CD4-positive, alpha-beta T cell treated with Interleukin-2 at 100 ng/mL for 4 hours (primary cell): ENCODE data around the gene KRTAP4-5.
"Not testable (repeated sequence)": the region's sequence is repeated elsewhere in the genome, so short reads cannot be mapped to it uniquely, and the experiment has no call there.

Source experiments
- DNase-seq: peaks from one replicate; pipeline ENCODE4 v3.0.0-alpha.2; 2020; ENCODE audit warnings: low spot score

Gene KRTAP4-5

GRCh38 chr17:41149652-41149985, at the start of gene KRTAP4-5:
Gene KRTAP4-5, minus strand, starts transcription at chr17:41149825. Its CDS starts 58 bp downstream, at chr17:41149767.
- DNase-seq, result no peak

DNA sequence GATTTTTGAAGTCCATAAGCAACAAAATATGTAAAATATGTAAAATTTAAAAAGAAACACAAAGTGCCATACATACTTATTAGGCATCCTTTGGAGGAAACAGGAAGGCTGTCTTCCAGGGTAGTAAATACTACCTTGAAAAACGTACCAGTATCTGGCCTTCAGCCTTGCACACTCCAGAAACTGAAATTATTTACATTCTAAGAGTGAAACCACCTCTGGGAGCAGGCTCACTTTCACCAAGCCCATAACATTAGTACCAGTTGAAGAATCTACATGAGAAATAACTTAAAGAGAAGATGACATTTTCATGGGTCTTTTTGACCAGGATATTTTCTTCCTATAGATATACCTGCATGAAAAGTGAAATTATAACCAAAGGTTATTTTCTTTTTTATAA, 46.4 kb upstream of the KRTAP4-5 start:
- DNase-seq, result no peak

DNA sequence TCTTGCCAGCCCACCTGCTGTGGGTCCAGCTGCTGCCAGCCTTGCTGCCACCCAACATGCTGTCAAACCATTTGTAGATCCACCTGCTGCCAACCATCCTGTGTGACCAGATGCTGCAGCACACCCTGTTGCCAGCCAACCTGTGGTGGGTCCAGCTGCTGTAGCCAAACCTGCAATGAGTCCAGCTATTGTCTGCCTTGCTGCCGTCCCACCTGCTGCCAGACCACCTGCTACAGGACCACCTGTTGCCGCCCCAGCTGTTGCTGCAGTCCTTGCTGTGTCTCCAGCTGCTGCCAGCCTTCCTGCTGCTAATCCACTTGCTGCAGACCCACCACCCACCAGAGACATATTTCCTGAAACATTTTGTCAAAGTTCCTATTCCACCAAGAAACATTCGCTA, 40.7 kb upstream of the KRTAP4-5 start:
- DNase-seq, result no peak

GRCh38 chr17:41189837-41190318, 40.3 kb upstream of the KRTAP4-5 start, which contains the start of gene KRTAP9-1:
Gene KRTAP9-1, plus strand, starts transcription at chr17:41189887. Its CDS starts 0 bp downstream, at chr17:41189887.
- DNase-seq, result not testable (repeated sequence)

DNA sequence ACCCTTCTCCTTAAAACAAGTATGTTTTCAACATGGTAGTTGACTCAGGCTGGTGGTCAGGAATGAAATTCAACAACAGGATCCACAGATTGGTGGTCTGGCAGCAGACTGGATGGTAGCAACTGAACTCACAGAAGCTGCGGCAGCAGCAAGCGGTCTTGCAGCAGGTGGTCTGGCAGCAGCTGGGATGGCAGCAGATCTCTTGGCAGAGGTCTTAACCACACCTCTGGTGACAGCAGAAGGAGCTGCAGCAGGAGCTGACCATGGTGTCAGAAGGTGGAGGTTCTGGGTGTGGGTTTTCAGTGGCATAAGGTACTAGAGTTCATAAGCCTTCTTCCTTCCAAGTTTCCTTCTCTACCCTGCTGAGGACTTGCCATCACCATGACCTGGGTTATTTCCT, 37.2 kb upstream of the KRTAP4-5 start:
- DNase-seq, result no peak

GRCh38 chr17:41185001-41185400, 35.4 kb upstream of the KRTAP4-5 start:
- DNase-seq, result no peak

- no peak for DNase-seq
Measured at GRCh38 chr17:41184480-41184961, 34.9 kb upstream of the KRTAP4-5 start, which contains the start of gene KRTAP4-1. Gene KRTAP4-1, minus strand, starts transcription at chr17:41184911. Its CDS starts 57 bp downstream, at chr17:41184854.

GRCh38 chr17:41178843-41179616, 29.4 kb upstream of the KRTAP4-5 start:
- DNase-seq, result no peak

DNA sequence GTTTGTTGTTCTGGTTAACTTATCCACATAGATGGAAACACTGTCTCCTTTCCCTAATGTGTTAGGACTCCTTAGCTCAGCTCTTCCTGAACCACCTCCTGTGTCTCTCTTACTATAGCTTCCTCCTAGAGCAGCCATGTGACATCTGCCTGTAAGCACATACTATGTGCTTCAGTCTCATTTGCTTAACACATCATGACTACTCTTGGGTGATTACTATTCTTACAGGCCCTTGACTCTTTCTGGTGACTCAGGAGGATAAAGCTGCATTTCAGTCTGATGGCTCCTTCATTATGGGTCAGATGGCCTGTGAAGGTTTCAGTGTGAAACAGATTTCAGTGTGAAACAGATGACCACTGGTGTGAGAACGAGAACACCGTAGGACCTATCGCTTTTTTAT, 28.7 kb upstream of the KRTAP4-5 start:
- DNase-seq, result no peak

GRCh38 chr17:41177727-41178271, 28.2 kb upstream of the KRTAP4-5 start, which contains the start of gene KRTAP4-2:
Gene KRTAP4-2, minus strand, starts transcription at chr17:41178221. Its CDS starts 57 bp downstream, at chr17:41178164.
- no peak for DNase-seq

GRCh38 chr17:41176744-41177387, 27.2 kb upstream of the KRTAP4-5 start:
- no peak for DNase-seq

DNA sequence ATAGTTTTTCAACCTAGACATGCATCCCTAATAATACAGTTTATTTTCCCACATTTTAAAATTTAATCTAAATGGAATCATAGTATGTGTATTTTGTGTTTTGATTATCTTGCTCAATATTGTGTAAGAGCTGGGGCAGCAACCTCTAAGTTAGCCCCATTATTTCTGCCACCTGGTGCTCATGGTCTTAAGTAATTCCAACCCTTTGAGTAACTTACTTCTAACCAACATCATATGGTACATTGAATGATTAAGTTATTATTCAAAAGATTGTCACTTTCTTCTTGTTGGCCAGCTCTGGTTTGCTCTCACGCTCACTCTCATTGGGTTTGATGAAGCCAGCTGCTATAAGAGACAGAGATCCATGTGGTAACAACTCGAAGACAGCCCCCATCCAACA, 22.3 kb upstream of the KRTAP4-5 start:
- DNase-seq, result no peak

DNA sequence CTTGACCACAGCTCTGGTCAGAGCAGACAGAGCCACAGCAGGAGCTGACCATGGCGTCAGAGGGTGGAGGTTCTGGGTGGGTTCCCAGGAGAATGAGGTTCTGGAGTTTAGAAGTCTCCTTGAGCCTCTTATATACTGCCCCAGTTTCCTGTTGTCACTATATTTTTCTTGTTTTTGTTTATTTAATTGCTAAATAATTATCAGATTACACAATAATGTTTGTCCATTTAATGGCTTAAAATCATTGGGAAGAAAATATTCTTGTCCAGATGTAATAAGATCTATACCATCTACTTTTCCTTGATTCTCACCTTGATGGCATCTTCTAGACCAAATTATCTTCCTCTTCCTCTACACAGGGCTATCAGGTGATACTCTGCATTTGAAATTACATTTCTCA, 18.5 kb upstream of the KRTAP4-5 start, which contains the start of gene KRTAP4-3:
KRTAP4-3 (minus strand) TSS at position 101 of the 400 bp plus-strand sequence; CDS start at position 52, 49 bp downstream.
- DNase-seq, result no peak

GRCh38 chr17:41167561-41167960, 17.9 kb upstream of the KRTAP4-5 start:
- no peak for DNase-seq

GRCh38 chr17:41163828-41164227, 14.2 kb upstream of the KRTAP4-5 start:
- no peak for DNase-seq

- DNase-seq, result no peak
Measured at GRCh38 chr17:41160648-41161047, 11.0 kb upstream of the KRTAP4-5 start, which contains the start of gene KRTAP4-4. Gene KRTAP4-4, minus strand, starts transcription at chr17:41160748. Its CDS starts 57 bp downstream, at chr17:41160691.

GRCh38 chr17:41160190-41160589, 10.6 kb upstream of the KRTAP4-5 start:
- not testable (repeated sequence) for DNase-seq

GRCh38 chr17:41153856-41154255, 4.2 kb upstream of the KRTAP4-5 start:
- DNase-seq, result no peak

DNA sequence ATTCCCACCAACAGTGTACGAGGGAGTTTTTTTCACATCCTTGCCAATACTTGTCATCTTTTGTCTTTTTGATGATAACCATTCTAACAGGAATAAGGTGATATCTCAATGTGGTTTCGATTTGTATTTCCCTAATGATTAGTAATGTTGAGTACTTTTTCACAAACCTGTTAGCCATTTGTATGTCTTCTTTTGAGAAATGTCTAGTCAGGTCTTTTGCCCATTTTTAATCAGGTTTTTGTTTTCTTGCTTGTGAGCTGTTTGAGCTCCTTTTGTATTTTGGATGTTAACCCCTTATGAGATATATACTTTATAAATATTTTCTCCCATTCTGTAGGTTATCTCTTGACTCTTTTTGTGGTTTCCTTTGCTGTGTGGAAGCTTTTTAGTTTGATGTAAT, 1.9 kb upstream of the KRTAP4-5 start:
- no peak for DNase-seq

GRCh38 chr17:41150026-41150425, 401 bp upstream of the KRTAP4-5 start:
- no peak for DNase-seq

- not testable (repeated sequence) for DNase-seq
Measured at GRCh38 chr17:41148971-41149651, 514 bp downstream of the KRTAP4-5 start.
